Measurements from ENCODE around the gene ZNF827.

DNA sequence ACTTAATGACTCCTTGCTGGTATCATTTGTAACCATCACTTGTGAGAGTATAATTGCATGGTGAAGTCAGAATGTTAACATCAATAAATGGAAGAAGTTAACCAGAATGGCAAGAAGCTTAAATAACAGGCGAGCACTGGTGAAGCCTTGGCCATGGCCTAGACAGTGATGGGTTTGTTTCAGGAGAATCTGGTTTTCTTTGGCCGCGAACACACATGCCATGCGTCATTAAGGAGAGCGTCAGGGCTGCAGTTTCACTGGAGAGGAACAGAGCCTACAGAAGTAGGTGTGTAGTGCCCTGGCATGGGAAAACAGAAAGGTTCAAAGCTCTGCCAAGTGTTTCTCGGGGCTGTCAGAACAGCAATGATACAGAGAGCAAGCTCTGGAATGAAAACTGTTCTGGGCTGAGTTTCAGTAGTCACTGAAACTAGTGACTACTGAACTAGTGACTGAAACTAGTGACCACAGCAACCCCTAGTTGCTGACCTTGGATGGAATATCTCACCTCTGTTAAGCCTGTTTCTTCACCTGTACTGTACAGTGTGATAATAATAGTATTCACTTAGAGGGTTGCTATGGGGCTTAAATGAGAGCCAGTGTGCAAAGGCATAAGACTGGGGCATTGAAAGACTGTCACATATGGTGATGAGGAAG lies 164.9 kb downstream of the ZNF827 start:
- TF ChIP-seq POLR2A (IDR thresholded peaks at IDR 0.05) (no peak), CTCF (IDR thresholded peaks at IDR 0.05) (no peak)
